ENCODE data around the gene PARL.
"Not testable (repeated sequence)": the region's sequence is repeated elsewhere in the genome, so short reads cannot be mapped to it uniquely, and the experiment has no call there.

PARL gene

DNA sequence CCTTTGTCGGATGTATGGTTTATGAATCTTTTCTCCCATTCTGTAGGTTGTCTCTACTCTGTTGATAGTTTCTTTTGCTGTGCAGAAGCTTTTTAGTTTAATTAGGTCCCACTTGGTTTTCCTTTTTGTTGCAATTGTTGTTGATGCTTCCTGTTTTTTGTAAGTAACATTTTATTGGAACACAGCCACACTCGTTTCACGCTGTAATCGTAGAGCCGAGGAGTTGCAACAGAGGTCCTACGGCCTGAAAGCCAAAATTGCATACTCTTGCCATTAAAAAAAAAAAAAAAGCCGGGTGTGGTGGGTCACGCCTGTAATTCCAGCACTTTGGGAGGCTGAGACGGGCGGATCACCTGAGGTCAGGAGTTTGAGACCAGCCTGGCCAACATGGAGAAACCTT lies 100.2 kb downstream of the PARL start:
- not testable (repeated sequence) for DNase-seq (ENCODE audit: low read depth)

DNA sequence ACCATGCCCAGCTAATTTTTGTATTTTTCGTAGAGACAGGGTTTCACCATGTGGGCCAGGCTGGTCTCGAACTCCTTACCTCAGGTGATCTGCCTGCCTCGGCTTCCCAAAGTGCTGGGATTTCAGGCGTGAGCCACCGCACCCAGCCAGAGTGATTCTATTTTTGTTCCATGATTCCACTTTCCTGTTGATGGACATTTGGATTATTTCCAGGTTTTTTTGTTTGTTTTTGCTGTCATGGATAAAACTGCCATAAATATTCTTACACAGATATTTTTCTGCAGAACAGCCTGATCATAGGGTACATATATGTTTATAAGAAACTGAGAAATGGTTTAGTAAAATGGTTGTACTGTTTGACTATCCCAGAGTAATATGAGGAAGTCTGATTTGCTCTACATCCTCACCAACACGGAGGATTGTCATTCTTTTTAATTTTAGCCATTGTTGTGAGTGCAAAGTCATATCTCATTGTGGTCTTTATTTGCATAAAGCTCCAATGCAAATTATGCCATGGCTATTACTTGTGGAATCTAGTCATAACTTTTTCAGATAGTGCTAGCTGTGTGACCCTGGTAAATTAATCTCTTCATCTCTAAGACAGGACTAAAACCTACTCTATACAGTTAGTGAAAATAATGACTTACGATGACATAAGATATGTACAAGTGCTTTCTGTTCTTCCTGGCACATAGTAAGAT lies 102.0 kb downstream of the PARL start:
- DNase-seq (ENCODE audit: low read depth): no peak

DNA sequence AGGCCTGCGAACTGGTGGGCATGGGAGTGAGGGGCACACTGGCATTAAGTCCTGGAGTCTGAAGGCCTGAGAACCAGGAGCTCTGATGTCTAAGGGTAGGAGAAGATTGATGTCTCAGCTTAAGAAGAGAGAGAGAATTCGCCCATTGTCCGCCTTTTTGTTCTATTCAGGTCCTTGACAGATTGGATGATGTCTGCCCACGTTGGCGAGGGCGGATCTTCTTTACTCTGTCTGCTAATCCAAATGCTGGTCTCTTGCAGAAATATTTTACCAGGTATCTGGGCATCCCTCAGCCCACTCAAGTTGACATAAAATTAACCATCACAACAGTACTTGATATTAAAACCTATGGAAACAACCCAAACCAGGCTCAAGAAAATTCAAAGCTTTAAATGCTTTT lies 103.4 kb downstream of the PARL start:
- DNase-seq (ENCODE audit: low read depth): no peak

DNA sequence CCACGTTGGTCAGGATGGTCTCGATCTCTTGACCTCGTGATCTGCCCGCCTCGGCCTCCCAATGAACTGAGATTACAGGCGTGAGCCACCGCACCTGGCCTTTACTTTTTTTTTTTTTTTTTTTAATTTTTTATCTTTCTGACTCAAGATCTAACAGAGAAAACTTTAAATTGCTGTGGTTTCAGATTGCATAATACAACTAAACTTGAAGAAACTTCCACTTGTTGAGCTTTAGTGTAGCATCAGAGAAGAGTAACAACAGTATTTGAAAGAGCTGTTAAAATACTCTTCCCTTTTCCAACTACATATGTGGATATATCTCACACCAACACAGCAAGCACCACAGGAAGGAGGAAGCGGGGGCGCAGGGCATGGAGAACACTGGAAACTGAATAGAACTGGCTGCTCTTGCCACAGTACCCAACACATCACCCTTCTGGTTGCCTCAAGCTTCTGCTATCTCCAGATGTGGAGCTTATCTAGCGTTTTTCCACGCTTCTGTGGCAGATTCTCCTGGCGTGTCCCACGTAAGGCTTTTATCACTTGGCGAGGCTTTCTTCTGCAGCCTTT lies 104.7 kb downstream of the PARL start:
- no peak for DNase-seq (ENCODE audit: low read depth)
